NCI-H69 (cell line): Measurements from ENCODE around the gene TRAF1.
A peak's percentile ranks its signal among the peaks of the same experiment; 100 is the strongest.

Source experiments
- DNase-seq: peaks from one replicate; lab custom pipeline; 2025; lab: John Stamatoyannopoulos, UW

Gene TRAF1

DNA sequence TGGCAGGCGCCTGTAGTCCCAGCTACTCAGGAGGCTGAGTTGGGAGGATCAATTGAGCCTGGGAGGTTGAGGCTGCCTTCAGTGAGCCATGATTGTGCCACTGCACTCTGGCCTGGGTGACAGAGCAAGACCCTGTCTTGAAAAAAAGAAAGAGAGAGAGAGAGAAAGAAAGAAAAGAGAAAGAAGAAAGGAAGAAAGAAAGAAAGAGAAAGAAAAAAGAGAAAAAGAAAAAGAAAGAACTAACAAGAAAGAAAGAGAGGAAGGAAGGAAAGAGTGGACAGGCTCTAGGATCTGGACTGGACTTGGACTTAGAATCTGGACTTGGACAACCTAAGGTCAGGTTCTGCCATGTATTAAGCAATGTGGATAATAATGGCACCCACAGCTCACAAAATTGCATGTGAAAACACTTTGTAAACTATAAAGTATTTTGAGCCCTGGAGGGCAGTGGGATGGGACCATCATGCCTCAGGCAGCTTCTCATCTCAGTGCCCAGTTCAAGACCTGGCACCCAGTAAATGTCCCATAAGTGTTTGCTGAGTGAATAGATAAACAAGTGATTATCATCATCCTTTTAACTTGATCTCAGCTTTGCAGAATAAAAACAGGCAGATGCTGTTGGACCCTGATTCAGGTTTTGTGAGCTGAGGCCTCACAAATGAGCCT, 36.9 kb downstream of the TRAF1 start:
- peak; percentile 16 for DNase-seq

DNA sequence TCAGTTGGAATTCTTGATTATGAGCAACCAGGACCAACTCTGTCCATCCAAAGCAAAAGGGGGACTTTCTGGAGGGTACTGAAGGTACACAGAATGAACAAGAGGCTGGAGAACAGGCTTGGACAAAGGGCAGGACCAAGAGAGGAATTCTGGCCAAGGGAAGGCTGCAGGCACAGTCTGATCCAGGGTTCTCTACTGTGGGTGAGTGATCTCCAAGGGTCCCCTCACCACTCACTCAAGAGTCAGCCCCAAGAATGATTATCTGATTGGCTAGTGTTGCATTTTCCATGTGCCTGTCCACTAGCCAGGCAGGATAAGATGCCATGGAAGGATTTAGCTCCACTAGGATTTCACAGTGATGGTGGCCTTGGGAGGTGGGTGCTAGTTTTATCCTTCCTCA, 38.0 kb downstream of the TRAF1 start:
- no peak for DNase-seq

- DNase-seq = no peak
Observed at GRCh38 chr9:120886490-120886967, 40.1 kb downstream of the TRAF1 start.

DNA sequence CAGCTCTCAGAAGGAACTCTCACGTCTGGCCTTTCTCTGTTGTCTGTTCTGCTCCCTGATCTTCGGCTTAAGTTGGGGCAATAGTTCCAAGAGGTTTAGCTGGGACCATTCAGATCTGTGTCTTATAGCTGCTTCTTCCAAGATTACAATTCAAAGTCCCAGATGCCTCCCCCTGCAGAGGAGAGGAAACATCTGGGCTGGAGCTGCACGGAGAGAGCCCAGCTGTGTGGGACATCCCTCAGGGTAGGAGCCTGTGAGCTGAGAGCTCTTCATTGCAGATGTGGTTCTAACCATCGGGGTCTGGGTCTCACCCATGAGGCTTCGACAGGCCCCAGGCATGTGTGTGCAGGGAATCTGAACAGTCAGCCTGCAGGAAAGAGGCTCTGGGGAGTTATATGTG, 40.6 kb downstream of the TRAF1 start:
- no peak for DNase-seq

GRCh38 chr9:120885457-120885856, 41.1 kb downstream of the TRAF1 start:
- DNase-seq = no peak

- DNase-seq = no peak
Observed at GRCh38 chr9:120883608-120883996, 43.0 kb downstream of the TRAF1 start.

GRCh38 chr9:120882935-120883607, 43.5 kb downstream of the TRAF1 start:
- peak; percentile 87 for DNase-seq

GRCh38 chr9:120879446-120879845, 47.1 kb downstream of the TRAF1 start:
- no peak for DNase-seq

DNA sequence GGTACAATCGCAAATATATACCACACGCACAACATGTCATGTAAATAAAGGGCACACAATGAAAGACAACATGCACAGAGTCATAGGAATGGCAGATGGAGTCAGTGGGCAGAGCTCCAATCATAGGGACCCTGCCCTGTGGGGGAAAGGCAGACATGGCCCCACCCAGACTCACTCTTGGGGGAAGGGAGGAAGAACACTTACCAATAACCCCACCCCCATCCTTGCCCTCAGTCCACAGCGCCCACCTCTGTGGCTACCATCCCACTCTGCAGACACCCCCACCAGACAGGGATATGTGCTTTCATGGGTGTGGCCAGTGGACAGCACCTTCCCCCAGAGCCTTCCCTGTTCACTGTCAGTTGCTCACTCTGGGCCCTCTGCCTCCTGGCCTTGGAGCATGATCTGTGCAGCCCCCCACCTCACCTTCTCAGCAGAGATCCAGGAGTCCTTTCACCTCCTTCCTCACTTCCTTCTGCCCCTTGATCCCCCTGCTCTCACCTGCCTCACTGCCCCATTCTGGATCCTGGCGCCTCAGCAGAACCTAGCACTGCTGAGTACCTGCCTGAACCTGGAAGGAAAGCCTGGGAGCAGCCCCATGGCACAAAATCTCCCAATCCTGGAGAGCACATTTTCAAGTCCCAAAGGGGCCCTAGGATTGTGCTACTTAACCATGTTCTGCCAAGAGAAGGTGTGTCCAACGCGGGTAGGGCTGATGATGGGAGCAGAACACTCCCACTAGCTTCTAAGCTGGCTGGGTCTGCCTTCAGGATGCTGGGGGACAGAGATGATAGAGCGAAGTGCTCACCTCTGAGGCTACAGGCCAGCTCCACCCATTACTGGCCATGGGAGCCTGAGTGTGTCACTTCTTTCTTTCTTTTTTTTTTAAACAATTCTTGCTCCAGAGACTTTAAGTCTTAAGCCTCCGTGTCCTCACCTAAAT, 48.1 kb downstream of the TRAF1 start:
- peak; percentile 88 for DNase-seq

GRCh38 chr9:120877276-120878034, 49.1 kb downstream of the TRAF1 start:
- peak; percentile 98 for DNase-seq

GRCh38 chr9:120876842-120877240, 49.8 kb downstream of the TRAF1 start, which contains the start of gene PHF19:
PHF19 (minus strand) TSS chr9:120877188; CDS start chr9:120874741, 2,447 bp downstream.
- DNase-seq = peak; percentile 90

GRCh38 chr9:120875954-120876841, 50.4 kb downstream of the TRAF1 start:
- DNase-seq = peak; percentile 98

GRCh38 chr9:120875643-120875953, 51.0 kb downstream of the TRAF1 start:
- no peak for DNase-seq

GRCh38 chr9:120875195-120875565, 51.4 kb downstream of the TRAF1 start:
- peak; percentile 39 for DNase-seq

GRCh38 chr9:120874226-120875194, 52.1 kb downstream of the TRAF1 start:
- DNase-seq = peak; percentile 39

DNA sequence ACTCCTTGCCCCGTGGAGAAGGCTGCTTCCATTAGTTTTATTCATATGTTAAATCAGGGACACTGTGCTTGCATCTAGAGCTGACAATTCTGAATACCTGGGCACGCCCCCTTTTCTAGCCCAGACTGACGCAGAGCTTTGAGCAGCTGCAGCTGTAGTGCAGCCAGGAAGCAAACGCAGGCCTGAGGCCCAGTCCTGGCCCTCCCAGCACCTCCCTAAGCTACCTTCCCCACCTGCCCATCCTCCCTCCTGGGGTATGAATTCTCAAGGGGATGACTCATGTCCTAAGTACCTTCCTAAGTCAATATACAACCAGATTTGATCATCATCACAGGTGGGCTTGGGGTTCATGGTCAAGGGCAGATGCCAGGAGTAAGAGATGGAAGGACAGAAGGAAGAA, 53.1 kb downstream of the TRAF1 start:
- DNase-seq = peak; percentile 73

- no peak for DNase-seq
Observed at GRCh38 chr9:120872791-120873502, 53.6 kb downstream of the TRAF1 start.

- DNase-seq = no peak
Observed at GRCh38 chr9:120870206-120870605, 56.4 kb downstream of the TRAF1 start.

GRCh38 chr9:120869726-120870125, 56.9 kb downstream of the TRAF1 start:
- peak; percentile 44 for DNase-seq
